Measurements from ENCODE around the gene EXD2.

DNA sequence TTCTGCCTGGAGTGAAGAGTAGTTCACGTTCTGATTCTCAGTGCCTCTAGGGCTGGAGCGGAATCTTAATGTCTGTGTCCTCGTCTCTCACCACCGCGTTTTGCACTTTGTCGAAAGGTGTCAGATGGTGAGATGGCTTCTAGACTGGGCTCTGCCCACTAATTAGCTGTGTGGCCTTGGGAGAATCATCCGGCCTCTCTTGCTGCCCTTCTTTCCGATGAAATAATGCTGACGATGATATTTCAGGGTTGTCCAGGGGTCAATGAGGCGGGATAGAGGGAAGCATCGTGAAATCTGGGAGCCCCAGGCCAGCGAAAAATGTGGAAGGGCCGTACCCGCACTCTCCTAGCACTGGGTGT is 67.8 kb downstream of the EXD2 start:
- TF ChIP-seq, protein P1, sequence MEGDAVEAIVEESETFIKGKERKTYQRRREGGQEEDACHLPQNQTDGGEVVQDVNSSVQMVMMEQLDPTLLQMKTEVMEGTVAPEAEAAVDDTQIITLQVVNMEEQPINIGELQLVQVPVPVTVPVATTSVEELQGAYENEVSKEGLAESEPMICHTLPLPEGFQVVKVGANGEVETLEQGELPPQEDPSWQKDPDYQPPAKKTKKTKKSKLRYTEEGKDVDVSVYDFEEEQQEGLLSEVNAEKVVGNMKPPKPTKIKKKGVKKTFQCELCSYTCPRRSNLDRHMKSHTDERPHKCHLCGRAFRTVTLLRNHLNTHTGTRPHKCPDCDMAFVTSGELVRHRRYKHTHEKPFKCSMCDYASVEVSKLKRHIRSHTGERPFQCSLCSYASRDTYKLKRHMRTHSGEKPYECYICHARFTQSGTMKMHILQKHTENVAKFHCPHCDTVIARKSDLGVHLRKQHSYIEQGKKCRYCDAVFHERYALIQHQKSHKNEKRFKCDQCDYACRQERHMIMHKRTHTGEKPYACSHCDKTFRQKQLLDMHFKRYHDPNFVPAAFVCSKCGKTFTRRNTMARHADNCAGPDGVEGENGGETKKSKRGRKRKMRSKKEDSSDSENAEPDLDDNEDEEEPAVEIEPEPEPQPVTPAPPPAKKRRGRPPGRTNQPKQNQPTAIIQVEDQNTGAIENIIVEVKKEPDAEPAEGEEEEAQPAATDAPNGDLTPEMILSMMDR (IDR thresholded peaks at IDR 0.05; ENCODE audit: borderline replicate concordance, extremely low read depth, low read length, poor library complexity, severe bottlenecking), result no peak
- no peak for TF ChIP-seq EZH2 (IDR thresholded peaks at IDR 0.05; ENCODE audit: borderline replicate concordance, low read depth, low read length, severe bottlenecking)
